ENCODE results near the gene CXorf58.
A peak's percentile ranks its signal among the peaks of the same experiment; 100 is the strongest.
"Not testable (repeated sequence)": the region's sequence is repeated elsewhere in the genome, so short reads cannot be mapped to it uniquely, and the experiment has no call there.

Gene CXorf58

DNA sequence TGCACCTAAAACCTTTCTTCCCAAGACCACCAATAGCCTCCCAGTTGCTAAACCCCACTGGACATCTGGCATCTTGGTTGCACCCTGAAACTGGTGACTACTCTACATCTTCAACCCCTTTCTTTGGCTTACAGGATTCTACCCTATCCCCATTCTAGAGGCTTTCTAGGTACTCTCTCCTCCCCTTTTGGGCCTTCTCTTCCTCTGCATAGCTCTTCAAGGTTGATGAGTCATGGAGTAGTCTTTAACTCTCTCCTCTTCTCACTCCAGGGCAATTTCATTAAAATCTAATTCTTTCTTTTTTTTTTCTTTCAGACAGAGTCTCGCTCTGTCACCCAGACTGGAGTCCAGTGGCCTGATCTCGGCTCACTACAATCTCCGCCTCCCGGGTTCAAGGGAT lies 16.9 kb upstream of the CXorf58 start:
- no peak for DNase-seq (ENCODE audit: low spot score)
- no peak for TF ChIP-seq CTCF (IDR thresholded peaks at IDR 0.05; ENCODE audit: extremely low read depth, missing control alignments)

DNA sequence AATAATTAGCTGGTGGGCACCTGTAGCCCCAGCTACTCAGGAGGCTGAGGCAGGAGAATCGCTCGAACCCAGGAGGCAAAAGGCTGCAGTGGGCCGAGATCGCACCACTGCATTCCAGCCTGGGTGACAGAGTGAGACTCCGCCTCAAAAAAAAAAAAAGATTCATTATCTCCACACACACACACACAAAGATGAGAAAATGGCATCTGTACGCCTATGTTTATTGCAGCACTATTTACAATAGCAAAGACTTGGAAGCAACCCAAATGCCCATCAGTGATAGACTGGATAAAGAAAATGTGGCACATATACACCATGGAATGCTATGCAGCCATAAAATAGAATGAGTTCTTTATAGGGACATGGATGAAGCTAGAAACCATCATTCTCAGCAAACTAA lies 12.8 kb upstream of the CXorf58 start:
- DNase-seq (ENCODE audit: low spot score), result not testable (repeated sequence)

GRCh38 chrX:23896539-23896938 lies 11.3 kb upstream of the CXorf58 start:
- not testable (repeated sequence) for DNase-seq (ENCODE audit: low spot score)

DNA sequence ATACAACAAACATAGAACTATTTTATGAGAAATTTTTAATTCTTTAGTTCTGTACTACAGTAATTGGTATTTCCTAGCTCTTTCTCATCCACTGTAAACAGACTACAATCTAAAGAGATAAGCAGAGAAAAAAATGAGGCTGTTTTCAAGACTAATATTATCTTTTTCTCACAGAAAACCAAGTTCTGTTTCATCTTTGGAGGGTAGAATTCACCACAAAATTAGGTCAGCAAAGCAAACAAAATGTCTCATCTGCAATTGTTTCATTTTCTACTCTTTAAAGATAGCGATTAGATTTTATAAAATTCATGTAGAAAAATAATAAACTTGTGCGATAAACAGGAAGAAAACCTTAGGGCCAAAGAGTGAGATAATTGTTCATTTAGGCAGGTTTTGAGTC lies 10.8 kb upstream of the CXorf58 start:
- no peak for DNase-seq (ENCODE audit: low spot score)
- TF ChIP-seq CTCF (IDR thresholded peaks at IDR 0.05; ENCODE audit: extremely low read depth, missing control alignments), result no peak

DNA sequence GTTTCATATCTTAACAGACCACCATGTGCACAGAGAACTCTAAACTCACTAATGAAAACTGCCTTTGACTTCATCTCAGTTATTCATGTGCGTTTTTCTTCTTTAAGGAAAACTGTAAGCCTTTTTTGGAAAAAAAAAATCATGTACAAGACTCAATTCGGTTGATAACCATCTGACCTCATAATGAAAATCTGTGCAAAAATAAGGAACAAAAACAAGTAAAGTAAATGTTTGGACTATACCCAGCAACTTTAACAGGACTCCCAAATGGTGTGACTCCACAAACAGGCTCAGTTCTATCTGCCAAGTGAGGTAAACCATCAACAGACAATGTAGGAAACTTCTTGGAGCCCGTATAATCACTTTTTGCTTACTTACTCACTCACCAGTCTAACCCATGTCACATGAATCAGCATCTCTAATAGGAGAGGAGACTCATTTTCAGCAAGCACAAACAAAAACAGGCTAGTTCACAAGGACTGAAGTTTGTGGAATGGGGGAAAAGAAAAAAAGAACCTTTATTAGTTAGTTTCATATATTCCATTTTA lies 9.3 kb upstream of the CXorf58 start:
- DNase-seq (ENCODE audit: low spot score), result no peak
- no peak for TF ChIP-seq CTCF (IDR thresholded peaks at IDR 0.05; ENCODE audit: extremely low read depth, missing control alignments)

DNA sequence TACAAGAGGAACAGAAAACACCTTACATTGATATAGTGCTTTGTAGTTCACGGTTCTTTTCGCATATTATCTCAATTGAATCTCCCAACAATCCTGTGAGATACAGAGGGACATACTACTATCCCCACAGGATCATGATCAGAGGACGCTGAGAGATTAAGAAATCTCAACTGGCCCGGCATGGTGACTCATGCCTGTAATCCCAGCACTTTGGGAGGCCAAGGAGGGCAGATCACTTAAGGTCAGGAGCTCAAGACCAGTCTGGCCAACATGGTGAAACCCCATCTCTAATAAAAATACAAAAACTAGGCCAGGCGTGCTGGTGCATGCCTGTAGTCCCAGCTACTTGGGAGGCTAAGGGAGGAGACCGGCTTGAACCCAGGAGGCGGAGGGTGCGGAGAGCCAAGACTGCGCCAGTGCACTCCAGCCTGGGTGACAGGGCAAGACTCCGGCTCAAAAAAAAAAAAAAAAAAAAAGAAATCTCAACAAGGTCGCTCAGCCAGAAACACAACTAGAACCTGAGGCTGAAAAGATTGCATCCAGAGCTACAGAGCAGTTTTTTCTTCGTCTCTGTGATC lies 7.5 kb upstream of the CXorf58 start:
- no peak for TF ChIP-seq CTCF (IDR thresholded peaks at IDR 0.05; ENCODE audit: extremely low read depth, missing control alignments)
- DNase-seq (ENCODE audit: low spot score), result no peak

- DNase-seq (ENCODE audit: low spot score), result no peak
Measured at GRCh38 chrX:23901060-23901459, 6.7 kb upstream of the CXorf58 start.

DNA sequence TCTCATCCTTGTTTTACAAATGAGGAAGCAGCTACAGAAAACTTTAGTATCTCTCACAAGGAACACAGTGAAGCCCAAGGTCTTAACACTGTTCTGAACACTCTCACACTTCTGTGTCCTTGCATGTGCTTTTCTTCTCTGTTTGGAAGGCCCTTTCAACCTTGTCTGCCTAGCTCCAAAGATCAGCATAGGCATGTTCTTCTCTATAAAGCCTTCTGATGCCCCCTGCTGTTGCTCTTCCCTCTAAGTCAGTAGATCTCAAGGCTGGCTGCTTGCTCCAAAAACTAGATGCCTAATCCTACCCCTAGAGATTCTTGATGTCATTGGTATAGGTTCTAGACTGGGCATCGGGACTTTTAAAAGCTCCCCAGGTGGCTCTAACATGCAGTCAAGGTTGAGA lies 6.0 kb upstream of the CXorf58 start:
- DNase-seq (ENCODE audit: low spot score), result peak; percentile 39
- TF ChIP-seq CTCF (IDR thresholded peaks at IDR 0.05; ENCODE audit: extremely low read depth, missing control alignments), result peak; percentile 30

More at GRCh38 chrX:23901060-23901459, 6.7 kb upstream of the CXorf58 start:
- no peak for TF ChIP-seq CTCF (IDR thresholded peaks at IDR 0.05; ENCODE audit: extremely low read depth, missing control alignments)
